Kidney (tissue), 14 donors: ENCODE results near the gene KCNQ2. TPM values are rescaled to one million over a fixed set of nuclear protein-coding genes. Genes with fewer than 3 reads are reported as not detected.
A peak's percentile ranks its signal among the peaks of the same experiment; 100 is the strongest.

ENCODE experiments used
- DNase-seq, 5 donors: peaks; one replicate each; pipeline ENCODE4 v3.0.0-alpha.2; 2013 to 2020
- FAIRE-seq: peaks from 2 replicates; lab custom pipeline; 2012; peaks lifted over from hg19 to GRCh38; lab: Jason Lieb, UNC
- H3K27ac ChIP-seq, 2 donors: one replicate each; pipeline ENCODE4 v1.7.0; 2013; ENCODE audit warnings: low read depth in 2 of 2, low read length in 2 of 2, inconsistent platforms in 1 of 2
- H3K27me3 ChIP-seq: one replicate; pipeline ENCODE4 v1.7.1; 2013; ENCODE audit warnings: low read length, inconsistent platforms; ENCODE audit not compliant: control insufficient read depth, insufficient read depth
- H3K36me3 ChIP-seq, 3 donors: one replicate each; pipeline versions ENCODE4 v1.7.0 to v1.7.1; 2013; ENCODE audit warnings: low read length in 3 of 3, control low read depth in 1 of 3, inconsistent platforms in 1 of 3; ENCODE audit not compliant: insufficient read depth in 3 of 3, control insufficient read depth in 2 of 3
- H3K4me1 ChIP-seq, 3 donors: one replicate each; pipeline versions ENCODE4 v1.7.0 to v1.7.1; 2013; ENCODE audit warnings: low read length in 3 of 3, inconsistent platforms in 1 of 3, low read depth in 1 of 3; ENCODE audit not compliant: control insufficient read depth in 2 of 3, insufficient read depth in 2 of 3
- H3K4me3 ChIP-seq, 3 donors: one replicate each; pipeline versions ENCODE4 v1.7.0 to v1.8.1; 2013; ENCODE audit warnings: low read length in 3 of 3, control low read depth in 1 of 3, inconsistent platforms in 1 of 3
- H3K9ac ChIP-seq, 3 donors: one replicate each; pipeline versions ENCODE4 v1.7.0 to v1.7.1; 2013; ENCODE audit warnings: low read length in 3 of 3, control low read depth in 1 of 3, inconsistent platforms in 1 of 3
- H3K9me3 ChIP-seq, 3 donors: one replicate each; pipeline versions ENCODE4 v1.7.0 to v1.7.1; 2013; ENCODE audit warnings: low read length in 3 of 3, control low read depth in 1 of 3, inconsistent platforms in 1 of 3; ENCODE audit not compliant: control insufficient read depth in 2 of 3, insufficient read depth in 1 of 3
- intact Hi-C: fragments of 100-400 bp; cut with DNase I; formaldehyde crosslinking; loops from one replicate; pipeline ENCODE4 v1.11.1; 2022
- polyA plus RNA-seq: library from polyadenylated mRNA; stranded (reverse); fragments of 350-450 nt; fragmentation: Illumina TruSeq; extraction: RNeasy Lipid Tissue Mini Kit (QIAGEN cat#74804); gene quantifications from one replicate; pipeline ENCODE4 v1.2.3, GENCODE V29; 2014; ENCODE audit warnings: low read depth, low replicate concordance; ENCODE audit not compliant: insufficient read depth
- total RNA-seq: library from RNA; stranded (reverse); fragmentation: NEBNext Ultra II Directional; extraction: Animal tissue kit (Norgen Biotek cat#: 25700); gene quantifications from one replicate; pipeline ENCODE4 v1.2.1, GENCODE V29; 2021
- TF ChIP-seq, protein P1 (sequence below): IDR thresholded peaks from 3 replicates; pipeline ENCODE4 v1.5.1; 2012; ENCODE audit warnings: mild to moderate bottlenecking, moderate library complexity, borderline replicate concordance; ENCODE audit not compliant: insufficient read depth; ENCODE audit errors: extremely low read depth
- donor health status: control.
- donor health status: control.
- donor health status: control.
- donor health status: control.
- donor health status: control.
- donor health status: DM: yes; HTN: yes; CAD: no.
- donor health status: Normal renal cell carcinoma (clear cell type).

KCNQ2 gene
- total and polyA plus RNA-seq, 2 donors from 2014 or later = 2.2 TPM; not detected in 1

DNA sequence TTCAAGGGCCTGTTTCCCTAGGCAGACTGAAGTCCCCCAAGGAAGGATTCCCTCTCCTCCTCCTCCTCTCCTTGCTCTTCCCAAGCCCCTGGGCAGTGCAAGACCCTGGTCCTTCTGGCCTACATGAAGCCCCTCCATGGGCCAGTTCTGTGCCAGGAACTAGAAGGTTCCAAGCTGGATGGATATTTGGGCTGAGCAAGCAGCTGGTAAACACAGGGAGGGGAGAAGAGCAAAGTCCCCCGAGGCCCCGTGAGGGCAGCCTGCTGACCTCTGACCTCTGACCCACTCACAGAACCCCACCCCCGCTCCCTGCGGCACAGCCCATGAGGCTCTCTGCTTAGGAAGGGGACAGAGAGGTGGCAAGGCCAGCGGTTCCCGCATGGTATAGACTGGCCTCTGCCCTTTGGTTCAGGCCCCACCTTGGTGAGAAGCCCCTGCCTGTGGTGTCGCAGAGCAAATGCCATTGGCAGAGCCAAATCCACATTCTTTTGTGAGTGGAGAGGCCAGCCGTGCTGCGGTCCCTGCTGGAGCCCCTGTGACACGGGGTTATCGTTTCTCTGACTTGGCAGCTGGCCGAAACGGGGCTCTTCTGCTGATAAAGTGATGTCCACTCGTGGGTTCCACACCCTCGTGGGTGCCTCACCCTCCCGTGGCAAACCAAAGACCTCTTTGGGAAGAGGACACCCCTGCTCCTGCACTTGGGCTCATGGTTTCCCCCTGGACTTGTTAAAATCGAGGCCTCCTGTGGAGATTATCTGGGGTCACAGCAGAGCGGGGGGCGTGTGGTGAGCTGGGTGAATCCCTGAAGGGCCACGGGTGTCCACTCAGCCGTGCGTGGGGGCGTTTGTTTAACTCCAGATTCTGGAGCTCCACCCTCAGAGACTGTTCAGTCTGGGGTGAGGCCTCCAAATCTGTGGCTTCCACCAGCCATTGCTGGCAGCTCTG, 109.2 kb downstream of the KCNQ2 start:
- Histone ChIP-seq H3K4me1 (peaks cover 0 to 2% (median 0%) of the 10 kb centered on the region in 3 donors), H3K27me3 (no peaks in the 10 kb centered on the region), H3K9me3 (no peaks in the 10 kb centered on the region), H3K4me3 (no peak overlapping the region), H3K27ac (no peak overlapping the region), H3K36me3 (no peaks in the 10 kb centered on the region), H3K9ac (no peak overlapping the region)
- TF ChIP-seq, protein P1, sequence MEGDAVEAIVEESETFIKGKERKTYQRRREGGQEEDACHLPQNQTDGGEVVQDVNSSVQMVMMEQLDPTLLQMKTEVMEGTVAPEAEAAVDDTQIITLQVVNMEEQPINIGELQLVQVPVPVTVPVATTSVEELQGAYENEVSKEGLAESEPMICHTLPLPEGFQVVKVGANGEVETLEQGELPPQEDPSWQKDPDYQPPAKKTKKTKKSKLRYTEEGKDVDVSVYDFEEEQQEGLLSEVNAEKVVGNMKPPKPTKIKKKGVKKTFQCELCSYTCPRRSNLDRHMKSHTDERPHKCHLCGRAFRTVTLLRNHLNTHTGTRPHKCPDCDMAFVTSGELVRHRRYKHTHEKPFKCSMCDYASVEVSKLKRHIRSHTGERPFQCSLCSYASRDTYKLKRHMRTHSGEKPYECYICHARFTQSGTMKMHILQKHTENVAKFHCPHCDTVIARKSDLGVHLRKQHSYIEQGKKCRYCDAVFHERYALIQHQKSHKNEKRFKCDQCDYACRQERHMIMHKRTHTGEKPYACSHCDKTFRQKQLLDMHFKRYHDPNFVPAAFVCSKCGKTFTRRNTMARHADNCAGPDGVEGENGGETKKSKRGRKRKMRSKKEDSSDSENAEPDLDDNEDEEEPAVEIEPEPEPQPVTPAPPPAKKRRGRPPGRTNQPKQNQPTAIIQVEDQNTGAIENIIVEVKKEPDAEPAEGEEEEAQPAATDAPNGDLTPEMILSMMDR = no peak
- DNase-seq (peak in 1 of 5 donors; percentile 57), FAIRE-seq (no peak)
- intact Hi-C loops = no loop called here

GRCh38 chr20:63362436-63363009, 109.9 kb downstream of the KCNQ2 start:
- DNase-seq (peak in 1 of 5 donors; percentile 43), FAIRE-seq (no peak)
- intact Hi-C loops = no loop called here
- no peak overlapping the region for H3K4me3 ChIP-seq
- H3K4me1 ChIP-seq = peaks cover 0 to 2% (median 0%) of the 10 kb centered on the region in 3 donors
- H3K36me3 ChIP-seq = no peaks in the 10 kb centered on the region
- TF ChIP-seq, protein P1 = no peak
- H3K27ac ChIP-seq = no peak overlapping the region
- no peaks in the 10 kb centered on the region for H3K9me3 ChIP-seq
- no peaks in the 10 kb centered on the region for H3K27me3 ChIP-seq
- no peak overlapping the region for H3K9ac ChIP-seq

DNA sequence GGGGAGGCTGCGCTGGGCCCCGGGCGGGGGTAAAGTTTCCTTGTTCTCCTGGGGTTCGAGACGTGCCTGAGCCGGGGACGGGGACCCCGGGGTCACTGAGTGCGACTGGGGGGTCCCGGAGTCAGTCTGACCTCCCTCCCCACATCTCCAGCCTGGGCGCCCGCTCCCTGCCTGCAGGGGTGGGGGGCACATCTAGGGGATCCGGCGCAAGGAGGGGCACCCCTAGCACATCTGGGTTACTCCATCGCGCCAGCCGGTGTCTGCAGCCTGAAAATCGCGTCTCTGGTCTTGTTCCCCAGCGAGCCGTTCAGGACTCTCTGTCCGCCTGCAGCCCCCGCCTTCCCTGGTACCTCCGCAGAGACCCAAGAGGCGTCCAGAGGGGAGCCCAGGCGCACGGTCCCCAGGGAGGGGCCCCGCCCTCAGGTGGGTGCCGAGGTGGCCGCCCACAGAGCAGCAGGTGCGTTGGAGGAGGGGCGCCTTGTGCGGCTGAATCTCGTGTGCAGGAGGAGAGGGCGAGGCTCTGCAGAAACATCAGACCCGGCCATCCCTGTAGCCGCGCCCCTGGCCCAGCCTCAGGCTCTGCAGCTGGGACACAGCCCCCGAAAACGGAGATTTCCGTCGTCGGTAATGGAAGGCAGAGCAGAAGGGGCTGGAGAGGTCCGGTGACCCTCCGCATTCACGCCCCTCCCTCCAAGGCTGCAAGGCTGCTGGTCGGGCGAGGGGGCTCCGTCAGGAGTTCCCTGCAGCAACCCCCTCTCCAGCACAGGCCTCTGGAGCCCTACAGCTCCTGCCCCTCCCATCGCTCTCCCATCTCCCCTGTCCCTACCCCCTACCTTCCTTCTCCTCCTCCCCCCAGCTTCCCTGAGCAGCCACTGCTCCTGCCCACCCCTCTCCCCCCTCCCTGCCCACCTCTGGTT, 110.7 kb downstream of the KCNQ2 start:
- TF ChIP-seq, protein P1 = no peak

More for the DNA sequence above, 110.7 kb downstream of the KCNQ2 start:
- H3K4me1 ChIP-seq = peaks cover 0 to 2% (median 0%) of the 10 kb centered on the region in 3 donors
- no peak overlapping the region for H3K27ac ChIP-seq
- intact Hi-C loops = no loop called here
- H3K36me3 ChIP-seq = no peaks in the 10 kb centered on the region
- no peaks in the 10 kb centered on the region for H3K27me3 ChIP-seq
- H3K4me3 ChIP-seq = no peak overlapping the region
- H3K9ac ChIP-seq = no peak overlapping the region
- peak in 1 of 5 donors; percentile 71 for DNase-seq
- FAIRE-seq = no peak
- H3K9me3 ChIP-seq = no peaks in the 10 kb centered on the region
